Glomerular visceral epithelial cell (primary cell): ENCODE measurements around the gene MEF2D.

Source experiments
- DNase-seq: peaks from one replicate; pipeline ENCODE4 v3.0.0-alpha.2; 2016; ENCODE audit errors: extremely low spot score

Gene MEF2D

DNA sequence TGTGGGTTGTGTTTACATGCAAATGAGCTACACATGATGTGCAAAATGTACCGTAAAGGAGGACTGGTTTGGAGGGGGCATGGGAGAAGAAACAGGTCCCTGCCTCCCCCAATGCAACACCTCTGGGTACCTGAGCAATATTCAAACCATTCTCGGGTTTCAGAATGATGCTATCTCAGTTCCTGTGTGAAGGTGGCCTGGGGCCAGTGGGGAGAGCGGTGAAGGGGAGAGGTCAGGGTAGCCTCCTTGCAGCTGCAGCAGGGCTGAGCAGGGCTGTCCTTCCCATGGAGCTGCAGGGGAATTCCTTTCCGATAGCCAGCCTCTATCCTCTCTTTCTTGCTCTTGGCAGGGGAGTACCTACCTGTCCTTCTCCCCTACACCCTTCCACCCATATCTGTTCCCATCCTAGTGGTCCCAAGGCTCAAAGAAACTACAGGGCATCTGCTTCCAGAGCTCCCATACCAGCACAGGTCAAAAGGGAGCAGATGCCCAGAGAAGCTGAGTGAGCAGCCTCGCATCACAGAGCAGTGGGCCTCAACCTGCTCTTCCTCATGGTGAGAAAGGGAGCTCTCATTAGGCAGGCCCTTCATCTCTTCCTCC lies 11.9 kb downstream of the MEF2D start:
- no peak for DNase-seq

DNA sequence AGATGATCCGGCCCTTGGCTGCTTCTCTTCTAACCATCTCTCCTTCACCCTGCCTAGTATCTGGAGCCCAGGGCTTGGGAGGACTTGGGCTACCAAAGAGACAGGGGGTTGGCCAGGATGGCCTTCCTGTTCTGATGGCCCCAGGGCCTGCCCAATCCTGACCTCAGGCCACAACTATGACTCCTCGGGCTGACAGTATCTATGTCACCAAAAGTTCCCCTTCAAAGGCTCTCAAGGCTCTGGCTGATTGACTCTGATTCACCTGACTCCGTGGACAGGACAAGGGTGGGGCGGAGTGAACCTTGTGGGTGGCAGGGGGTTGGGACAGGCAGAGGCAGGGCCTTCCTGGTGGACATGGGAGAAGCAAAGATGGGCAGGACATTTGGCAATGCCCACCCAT lies 12.7 kb downstream of the MEF2D start:
- peak; percentile 51 for DNase-seq

GRCh38 chr1:156486421-156487344 lies 13.9 kb downstream of the MEF2D start:
- no peak for DNase-seq

- DNase-seq = no peak
These were observed 14.6 kb downstream of the MEF2D start for GRCh38 chr1:156485984-156486383.

DNA sequence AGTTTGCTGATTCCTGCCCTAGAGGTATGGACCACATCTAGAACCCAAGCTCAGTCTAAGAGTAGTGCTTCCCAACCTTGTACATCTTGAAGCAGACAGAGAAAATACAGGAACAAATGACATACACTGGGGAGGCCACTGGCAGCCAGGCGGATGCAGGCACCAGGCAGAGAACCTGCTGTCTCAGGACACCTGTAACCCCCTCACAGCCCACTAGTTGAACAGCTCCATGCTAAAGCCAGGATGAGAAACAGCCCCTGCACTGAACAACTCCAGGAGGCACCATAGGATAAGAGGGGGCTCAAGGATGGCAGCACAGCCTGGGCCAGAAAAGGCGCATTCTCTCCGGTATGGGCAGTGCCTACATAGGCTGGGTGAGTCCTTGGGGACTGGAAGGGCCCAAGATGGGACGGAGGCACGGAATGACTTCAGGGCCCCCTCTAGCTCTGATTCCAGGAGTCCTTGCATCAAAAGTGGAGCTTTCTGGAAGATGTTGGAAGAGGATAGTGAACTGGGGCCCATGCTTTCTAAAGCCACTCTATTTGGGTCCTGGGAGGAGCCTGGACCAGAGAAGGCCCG lies 16.0 kb downstream of the MEF2D start:
- DNase-seq = no peak

DNA sequence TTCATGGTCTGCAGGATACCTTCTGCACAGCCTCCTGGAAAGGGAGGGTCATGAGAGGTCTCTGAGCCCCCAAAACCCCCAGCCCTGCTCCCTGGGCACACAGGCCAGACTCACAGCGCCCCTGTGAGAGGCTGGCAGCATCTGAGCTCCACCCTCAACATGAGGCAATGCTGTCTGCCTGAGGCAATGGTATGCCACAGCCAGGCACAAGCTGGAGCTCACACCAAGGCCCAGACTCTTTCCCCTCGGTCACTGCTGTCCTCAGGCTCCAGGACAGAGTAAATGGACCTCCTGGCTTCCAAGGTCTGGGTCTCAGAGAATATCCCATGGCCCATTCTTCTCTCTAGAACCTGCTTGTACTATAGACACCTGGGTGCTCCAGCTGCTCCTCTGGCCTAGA lies 17.2 kb downstream of the MEF2D start:
- no peak for DNase-seq

GRCh38 chr1:156482276-156482675 lies 18.3 kb downstream of the MEF2D start:
- DNase-seq = no peak

DNA sequence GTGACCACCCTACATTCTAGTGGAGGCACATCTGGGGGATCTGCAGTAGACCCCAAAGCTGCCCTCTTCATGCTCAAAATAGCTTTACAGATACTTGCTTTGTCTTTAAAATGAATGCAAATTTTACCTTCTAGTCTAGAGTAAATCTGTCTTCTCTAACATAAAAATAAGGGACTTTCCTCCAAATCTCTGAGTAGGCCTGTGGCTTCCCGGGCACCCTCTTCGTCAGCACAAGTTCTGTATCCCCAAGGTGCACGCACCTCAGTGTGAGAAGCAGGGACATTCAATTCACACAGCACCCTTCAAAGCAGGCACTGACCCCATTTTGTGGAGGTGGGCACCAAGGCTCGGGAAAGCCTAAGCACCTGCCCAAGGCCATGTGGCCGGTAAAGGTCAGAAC lies 19.0 kb downstream of the MEF2D start:
- DNase-seq = no peak

- no peak for DNase-seq
These were observed 20.0 kb downstream of the MEF2D start for GRCh38 chr1:156480411-156481192.

DNA sequence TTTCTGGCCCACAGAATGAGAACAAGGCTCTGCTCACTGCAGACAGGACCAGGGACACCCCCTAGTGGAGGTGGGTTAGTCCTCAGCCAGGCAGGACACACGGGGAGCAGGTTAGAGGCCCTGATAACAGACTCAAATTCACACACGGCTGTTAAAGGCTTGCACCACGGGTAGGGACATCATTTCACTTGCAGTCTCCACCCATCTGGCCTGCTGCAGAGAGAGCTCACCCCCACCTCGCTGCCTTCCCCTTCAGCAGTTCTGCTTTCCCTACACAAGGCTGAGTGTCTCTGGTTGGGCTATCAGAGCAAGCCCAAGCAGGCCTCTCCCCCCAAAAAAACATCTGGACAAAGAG lies 20.6 kb downstream of the MEF2D start:
- no peak for DNase-seq

DNA sequence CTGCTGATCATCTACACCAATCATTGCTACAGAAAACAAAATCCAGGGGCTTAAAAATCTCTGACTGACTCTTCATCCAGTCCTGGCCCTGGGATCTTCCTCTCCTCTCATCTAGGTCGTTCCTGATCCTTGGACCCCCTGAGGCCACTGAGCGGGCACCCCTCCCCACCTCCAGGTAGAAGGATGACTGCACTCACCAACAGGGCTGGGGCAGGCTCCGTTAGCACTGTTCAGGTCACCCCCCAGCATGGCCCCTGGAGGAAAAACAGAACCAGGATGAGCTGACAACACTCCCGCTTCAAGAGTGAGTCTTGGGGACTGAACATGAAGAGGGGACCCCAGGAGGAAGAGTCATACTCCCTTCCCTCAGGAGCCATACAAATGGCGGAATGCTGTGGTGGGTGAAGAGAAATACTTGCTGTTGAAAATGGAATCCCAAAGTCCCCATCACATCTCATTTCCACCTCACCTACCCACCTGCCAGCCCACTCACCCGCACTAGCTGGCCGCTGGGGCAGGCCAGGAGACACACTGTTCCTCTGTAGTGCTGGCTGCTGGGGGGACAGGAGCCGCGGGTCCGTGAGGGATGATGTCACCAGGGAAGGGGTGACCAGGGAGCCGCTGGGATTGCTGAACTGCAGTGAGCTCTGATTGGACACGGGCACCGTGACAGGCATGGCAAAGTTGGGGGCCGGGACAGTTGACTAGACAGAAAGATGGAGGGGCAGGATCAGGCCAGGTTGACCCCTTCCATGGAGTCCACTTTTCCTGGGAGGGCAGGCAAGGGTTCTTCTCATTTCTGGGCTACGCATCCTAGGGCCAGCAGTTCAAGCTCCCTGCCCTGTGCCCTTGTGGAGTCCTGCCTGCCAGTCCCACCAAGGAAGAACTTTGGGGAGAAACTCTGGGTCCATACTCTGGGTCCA lies 21.2 kb downstream of the MEF2D start:
- DNase-seq = no peak

GRCh38 chr1:156478250-156478627 lies 22.3 kb downstream of the MEF2D start:
- no peak for DNase-seq

- DNase-seq = peak; percentile 21
These were observed 22.9 kb downstream of the MEF2D start for GRCh38 chr1:156477526-156478249.

GRCh38 chr1:156476501-156477298 lies 23.9 kb downstream of the MEF2D start:
- peak; percentile 72 for DNase-seq

- DNase-seq = no peak
These were observed 24.7 kb downstream of the MEF2D start for GRCh38 chr1:156475568-156476500.

- DNase-seq = no peak
These were observed 25.6 kb downstream of the MEF2D start for GRCh38 chr1:156474966-156475365.

- DNase-seq = no peak
These were observed 28.8 kb downstream of the MEF2D start for GRCh38 chr1:156471496-156472490.
